Astrocyte of the cerebellum (primary cell): ENCODE data around the gene RIIAD1.
"Not testable (repeated sequence)": the region's sequence is repeated elsewhere in the genome, so short reads cannot be mapped to it uniquely, and the experiment has no call there.

ENCODE experiments used
- DNase-seq: peaks from one replicate; pipeline ENCODE4 v3.0.0-alpha.2; 2011; ENCODE audit warnings: low read depth
- H3K4me3 ChIP-seq: 2 replicates; pipeline ENCODE4 v1.5.1; 2011; ENCODE audit warnings: mild to moderate bottlenecking, low read depth, low read length, moderate library complexity
- CTCF ChIP-seq: IDR thresholded peaks from 2 replicates; pipeline ENCODE4 v1.5.1; 2012; ENCODE audit warnings: low read length, low read depth, moderate library complexity, mild to moderate bottlenecking; ENCODE audit errors: missing control alignments
- in situ Hi-C: cut with HindIII; loops from 2 replicates; pipeline ENCODE4 v1.10.0; 2017; ENCODE audit warnings: low sequenced_read_pairs

RIIAD1 gene

GRCh38 chr1:151720974-151721787 lies at the start of gene RIIAD1:
Gene RIIAD1, plus strand, starts transcription at chr1:151721522. Its CDS starts 15 bp downstream, at chr1:151721537.
- in situ Hi-C loops: no loop called here
- no peak for DNase-seq

GRCh38 chr1:151673407-151673806 lies 47.9 kb upstream of the RIIAD1 start:
- no peak for TF ChIP-seq CTCF
- in situ Hi-C loops: no loop called here
- DNase-seq: no peak
- H3K4me3 ChIP-seq: no peak overlapping the region

More at GRCh38 chr1:151720974-151721787, at the start of gene RIIAD1:
- H3K4me3 ChIP-seq: peak within 1 kb of the TSS; percentile 41
- no peak for TF ChIP-seq CTCF

- H3K4me3 ChIP-seq: no peak overlapping the region
- TF ChIP-seq CTCF: no peak
- DNase-seq: no peak
- in situ Hi-C loops: no loop called here
These were observed 40.9 kb upstream of the RIIAD1 start for GRCh38 chr1:151680391-151680790.

GRCh38 chr1:151680826-151681225 lies 40.5 kb upstream of the RIIAD1 start:
- no peak overlapping the region for H3K4me3 ChIP-seq
- in situ Hi-C loops: no loop called here
- TF ChIP-seq CTCF: no peak
- DNase-seq: peak; percentile 68

- no peak for DNase-seq
- no peak for TF ChIP-seq CTCF
- H3K4me3 ChIP-seq: no peak overlapping the region
- in situ Hi-C loops: no loop called here
These were observed 39.4 kb upstream of the RIIAD1 start for GRCh38 chr1:151681923-151682322.

- DNase-seq, H3K4me3 ChIP-seq, in situ Hi-C loops: not testable (repeated sequence)
These were observed 38.4 kb upstream of the RIIAD1 start for GRCh38 chr1:151682901-151683300.

GRCh38 chr1:151684128-151684527 lies 37.2 kb upstream of the RIIAD1 start:
- in situ Hi-C loops: no loop called here
- no peak overlapping the region for H3K4me3 ChIP-seq
- no peak for DNase-seq
- no peak for TF ChIP-seq CTCF
